IPS-15b (cell line): Measurements from ENCODE around the gene HYAL3.

ENCODE experiments used
- H3K27me3 ChIP-seq: one replicate; pipeline ENCODE4 v1.6.1; 2013; ENCODE audit warnings: low read length; ENCODE audit not compliant: control insufficient read depth, insufficient read depth
- H3K36me3 ChIP-seq: one replicate; pipeline ENCODE4 v1.6.1; 2013; ENCODE audit warnings: low read length; ENCODE audit not compliant: control insufficient read depth, insufficient read depth
- H3K4me1 ChIP-seq: one replicate; pipeline ENCODE4 v1.6.1; 2013; ENCODE audit warnings: mild to moderate bottlenecking, low read length; ENCODE audit not compliant: control insufficient read depth, insufficient read depth
- H3K4me3 ChIP-seq: one replicate; pipeline ENCODE4 v1.5.1; 2013; ENCODE audit warnings: low read depth, low read length
- H3K9ac ChIP-seq: one replicate; pipeline ENCODE4 v1.6.1; 2013; ENCODE audit warnings: low read depth, mild to moderate bottlenecking, low read length
- H3K9me3 ChIP-seq: one replicate; pipeline ENCODE4 v1.6.1; 2013; ENCODE audit warnings: mild to moderate bottlenecking, low read length; ENCODE audit not compliant: control insufficient read depth, insufficient read depth

HYAL3 gene, protein sequence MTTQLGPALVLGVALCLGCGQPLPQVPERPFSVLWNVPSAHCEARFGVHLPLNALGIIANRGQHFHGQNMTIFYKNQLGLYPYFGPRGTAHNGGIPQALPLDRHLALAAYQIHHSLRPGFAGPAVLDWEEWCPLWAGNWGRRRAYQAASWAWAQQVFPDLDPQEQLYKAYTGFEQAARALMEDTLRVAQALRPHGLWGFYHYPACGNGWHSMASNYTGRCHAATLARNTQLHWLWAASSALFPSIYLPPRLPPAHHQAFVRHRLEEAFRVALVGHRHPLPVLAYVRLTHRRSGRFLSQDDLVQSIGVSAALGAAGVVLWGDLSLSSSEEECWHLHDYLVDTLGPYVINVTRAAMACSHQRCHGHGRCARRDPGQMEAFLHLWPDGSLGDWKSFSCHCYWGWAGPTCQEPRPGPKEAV

GRCh38 chr3:50298836-50299637 is at the start of gene HYAL3, which contains the start of gene NAA80:
Gene HYAL3 (minus strand): TSS chr3:50299405. CDS start chr3:50295602, 3,803 bp downstream.
Gene NAA80 (minus strand): TSS chr3:50299405. CDS start chr3:50297463, 1,942 bp downstream.
- H3K27me3 ChIP-seq = no peaks in the 10 kb centered on the region
- H3K9ac ChIP-seq = peak within 1 kb of the TSS; percentile 76
- peaks cover 2% of the 10 kb centered on the region for H3K36me3 ChIP-seq
- no peaks in the 10 kb centered on the region for H3K9me3 ChIP-seq
- peak within 1 kb of the TSS; percentile 90 for H3K4me3 ChIP-seq
- peaks cover 3% of the 10 kb centered on the region for H3K4me1 ChIP-seq

DNA sequence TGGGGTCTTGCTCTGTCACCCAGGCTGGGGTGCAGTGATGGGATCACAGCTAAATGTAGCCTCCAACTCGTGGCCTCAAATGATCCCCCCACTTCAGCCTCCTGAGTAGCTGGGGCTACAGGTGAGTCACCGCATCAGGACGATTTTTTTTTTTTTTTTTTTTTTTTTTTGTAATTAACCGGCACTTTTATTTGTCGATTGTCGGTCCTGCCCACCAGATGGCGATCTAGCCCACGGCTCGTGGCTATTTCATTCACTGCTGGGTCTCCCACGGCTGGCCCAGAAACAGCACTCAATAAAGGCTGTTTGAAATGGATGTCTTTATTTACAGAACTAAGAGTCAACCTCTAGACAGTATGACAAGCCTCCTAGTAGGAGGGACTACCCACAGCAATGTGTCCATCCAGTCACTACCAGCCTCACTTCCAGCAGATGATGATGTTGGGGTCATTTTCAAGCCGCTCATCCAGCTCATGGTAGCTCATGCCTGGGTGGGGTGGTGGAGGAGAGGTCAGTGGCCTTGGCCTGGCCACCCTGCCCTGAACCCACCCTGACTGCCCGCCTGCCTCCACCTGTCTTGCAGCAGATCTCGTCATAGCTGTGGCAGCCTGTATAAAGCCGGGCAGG is 48.1 kb upstream of the HYAL3 start:
- Histone ChIP-seq H3K4me3 (no peak overlapping the region), H3K9me3 (no peaks in the 10 kb centered on the region), H3K36me3 (peaks cover 9% of the 10 kb centered on the region), H3K9ac (no peak overlapping the region), H3K4me1 (peaks cover 6% of the 10 kb centered on the region), H3K27me3 (peaks cover 39% of the 10 kb centered on the region)

GRCh38 chr3:50345586-50346234 is 46.5 kb upstream of the HYAL3 start, which contains the start of gene ZMYND10:
Gene ZMYND10 (minus strand): TSS chr3:50345732. CDS start chr3:50345579, 153 bp downstream.
- peaks cover 9% of the 10 kb centered on the region for H3K36me3 ChIP-seq
- peak within 1 kb of the TSS; percentile 78 for H3K4me3 ChIP-seq
- peaks cover 2% of the 10 kb centered on the region for H3K4me1 ChIP-seq
- H3K9ac ChIP-seq = no peak within 1 kb of the TSS
- no peaks in the 10 kb centered on the region for H3K9me3 ChIP-seq
- peaks cover 55% of the 10 kb centered on the region for H3K27me3 ChIP-seq

DNA sequence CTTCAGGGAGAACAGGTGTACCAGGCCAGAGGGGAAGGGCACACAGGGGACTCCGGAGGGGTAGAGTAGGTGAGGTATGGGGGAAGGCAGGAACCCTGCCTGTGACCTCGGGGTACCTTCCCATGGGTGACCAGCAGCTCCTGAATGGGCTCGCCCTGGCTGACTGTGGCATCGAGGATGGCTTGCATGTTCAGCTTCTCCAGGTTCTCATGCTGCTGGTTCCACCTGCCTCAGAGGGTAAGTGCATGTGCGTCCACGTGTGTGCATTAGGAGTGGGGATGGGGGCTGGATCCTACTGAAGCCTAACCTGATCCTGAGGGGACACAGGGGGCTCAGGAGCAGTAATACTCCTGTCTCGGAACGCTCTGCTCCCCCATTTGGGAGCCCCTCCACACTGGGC is 45.8 kb upstream of the HYAL3 start:
- H3K27me3 ChIP-seq = peaks cover 61% of the 10 kb centered on the region

GRCh38 chr3:50342813-50343633 is 43.8 kb upstream of the HYAL3 start:
- Histone ChIP-seq H3K9ac (no peak overlapping the region), H3K9me3 (no peaks in the 10 kb centered on the region), H3K4me3 (no peak overlapping the region), H3K27me3 (peaks cover 79% of the 10 kb centered on the region), H3K36me3 (peaks cover 5% of the 10 kb centered on the region), H3K4me1 (peaks cover 5% of the 10 kb centered on the region)

More for the DNA sequence above, 45.8 kb upstream of the HYAL3 start:
- Histone ChIP-seq H3K4me3 (peak overlapping the region; percentile 78), H3K36me3 (peaks cover 9% of the 10 kb centered on the region), H3K9ac (no peak overlapping the region), H3K9me3 (no peaks in the 10 kb centered on the region), H3K4me1 (peaks cover 3% of the 10 kb centered on the region)

DNA sequence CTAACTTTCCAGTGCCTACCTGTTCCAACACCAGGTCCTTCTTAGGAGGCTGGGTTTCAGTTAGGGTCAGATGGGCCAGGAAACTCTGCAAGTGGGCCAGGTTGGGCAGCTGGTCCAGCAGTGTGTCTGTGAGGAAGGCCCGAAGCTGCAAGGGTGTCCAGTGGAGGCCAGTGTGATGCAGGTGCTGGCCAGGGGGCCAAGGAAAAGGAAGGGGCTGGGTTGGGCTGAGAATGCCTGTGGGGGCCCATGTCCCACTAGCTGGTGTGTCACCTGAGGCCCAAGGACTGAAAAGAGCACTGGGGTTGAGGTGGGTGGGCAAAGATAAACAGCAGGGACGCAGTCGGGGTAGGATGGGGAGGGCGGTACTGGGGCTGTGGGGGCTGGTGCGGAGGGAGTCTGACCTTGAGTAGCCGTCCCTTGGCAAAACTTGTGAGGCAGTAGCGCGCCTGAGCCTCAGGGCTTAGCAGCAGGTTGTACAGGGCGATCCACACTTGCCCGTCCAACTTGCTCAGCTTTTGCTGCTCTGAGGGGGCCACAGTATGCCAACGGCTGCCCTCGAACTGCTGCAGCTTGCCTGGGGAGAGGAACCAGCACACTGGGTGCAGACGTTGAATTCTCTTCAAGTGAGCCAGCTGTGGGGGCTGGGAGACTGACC is 42.9 kb upstream of the HYAL3 start:
- no peaks in the 10 kb centered on the region for H3K36me3 ChIP-seq

GRCh38 chr3:50341537-50341936 is 42.3 kb upstream of the HYAL3 start:
- Histone ChIP-seq H3K9ac (no peak overlapping the region), H3K4me1 (peaks cover 3% of the 10 kb centered on the region), H3K36me3 (no peaks in the 10 kb centered on the region), H3K4me3 (peak overlapping the region; percentile 58), H3K9me3 (no peaks in the 10 kb centered on the region), H3K27me3 (peaks cover 77% of the 10 kb centered on the region)

More for the DNA sequence above, 42.9 kb upstream of the HYAL3 start:
- H3K27me3 ChIP-seq = peaks cover 80% of the 10 kb centered on the region
- H3K9ac ChIP-seq = no peak overlapping the region
- H3K4me3 ChIP-seq = no peak overlapping the region
- H3K9me3 ChIP-seq = no peaks in the 10 kb centered on the region
- peaks cover 3% of the 10 kb centered on the region for H3K4me1 ChIP-seq

- Histone ChIP-seq H3K4me1 (peaks cover 3% of the 10 kb centered on the region), H3K4me3 (peak within 1 kb of the TSS; percentile 58), H3K27me3 (peaks cover 70% of the 10 kb centered on the region), H3K9me3 (no peaks in the 10 kb centered on the region), H3K36me3 (no peaks in the 10 kb centered on the region), H3K9ac (peak within 1 kb of the TSS; percentile 24)
Measured at GRCh38 chr3:50340448-50341329, 41.5 kb upstream of the HYAL3 start, which contains the start of gene RASSF1. Gene RASSF1 (minus strand): TSS chr3:50340836. CDS start chr3:50340805, 31 bp downstream.

- no peaks in the 10 kb centered on the region for H3K9me3 ChIP-seq
- peaks cover 3% of the 10 kb centered on the region for H3K4me1 ChIP-seq
- no peak overlapping the region for H3K9ac ChIP-seq
- peak overlapping the region; percentile 58 for H3K4me3 ChIP-seq
- peaks cover 67% of the 10 kb centered on the region for H3K27me3 ChIP-seq
- no peaks in the 10 kb centered on the region for H3K36me3 ChIP-seq
Measured at GRCh38 chr3:50340147-50340447, 40.9 kb upstream of the HYAL3 start.
